ENCODE measurements around the gene NACAD. TPM values are rescaled to one million over a fixed set of nuclear protein-coding genes. Genes with fewer than 3 reads are reported as not detected.

NACAD gene
- total and polyA plus RNA-seq, 8 donors, result 0.31 to 3.5 (median 1.2) TPM

DNA sequence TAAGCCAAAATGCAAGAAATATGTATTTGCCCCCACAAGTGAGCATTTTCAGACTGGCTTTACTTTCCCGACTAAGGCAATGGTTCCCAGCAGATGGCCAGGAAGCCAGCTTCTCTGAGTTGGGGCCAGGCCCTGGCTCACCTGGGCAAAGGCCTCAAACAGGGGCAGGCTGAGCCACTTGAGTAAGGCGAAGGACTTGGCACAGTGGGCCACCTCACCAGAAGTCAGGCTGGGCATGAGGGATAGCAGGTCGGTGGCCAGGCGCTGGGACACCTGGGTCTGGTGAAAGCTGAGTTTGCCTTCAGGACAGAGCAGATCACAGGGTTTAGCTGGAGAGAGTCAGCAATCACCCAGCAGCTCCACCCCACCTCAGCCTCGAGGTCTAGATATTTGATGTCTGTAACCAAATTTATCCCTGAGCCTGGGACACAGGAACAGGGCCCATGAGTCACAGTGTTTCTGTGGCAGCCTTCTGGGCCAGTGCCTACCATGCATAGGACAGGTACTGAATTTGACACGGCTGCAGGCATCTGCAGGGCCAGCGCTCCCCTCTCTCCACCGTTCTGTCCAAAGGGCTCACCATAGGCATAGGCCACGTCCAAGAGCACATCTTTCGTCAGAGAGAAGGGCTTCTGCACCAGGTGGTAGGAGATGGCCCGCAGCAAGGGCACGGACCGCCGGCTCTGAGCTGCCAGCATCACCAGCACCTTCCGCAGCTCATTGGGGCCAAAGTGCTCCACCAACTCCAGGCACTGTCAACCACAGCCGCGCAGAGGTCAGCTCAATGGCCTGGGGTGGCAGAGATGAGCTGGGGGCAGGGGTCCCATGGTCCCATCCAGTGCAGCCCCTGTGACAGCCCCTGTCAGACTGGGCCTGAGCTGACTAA lies 15.4 kb upstream of the NACAD start:
- intact Hi-C loops (cut with DNase I), result no loop called here
- H3K4me3 ChIP-seq, result no peak overlapping the region
- H3K36me3 ChIP-seq, result peaks cover 14 to 98% (median 82%) of the 10 kb centered on the region in 3 donors
- H3K4me1 ChIP-seq, result peaks cover 0 to 6% (median 0%) of the 10 kb centered on the region in 3 donors
- no peak overlapping the region for H3K27ac ChIP-seq
- DNase-seq, result peak in 1 of 6 donors; percentile 69
- FAIRE-seq, result no peak
- 94 to 95% methylated on average over 17 of the region's 17 CpGs for WGBS, 2 donors
- ATAC-seq, result no peak
- TF ChIP-seq, protein P1, sequence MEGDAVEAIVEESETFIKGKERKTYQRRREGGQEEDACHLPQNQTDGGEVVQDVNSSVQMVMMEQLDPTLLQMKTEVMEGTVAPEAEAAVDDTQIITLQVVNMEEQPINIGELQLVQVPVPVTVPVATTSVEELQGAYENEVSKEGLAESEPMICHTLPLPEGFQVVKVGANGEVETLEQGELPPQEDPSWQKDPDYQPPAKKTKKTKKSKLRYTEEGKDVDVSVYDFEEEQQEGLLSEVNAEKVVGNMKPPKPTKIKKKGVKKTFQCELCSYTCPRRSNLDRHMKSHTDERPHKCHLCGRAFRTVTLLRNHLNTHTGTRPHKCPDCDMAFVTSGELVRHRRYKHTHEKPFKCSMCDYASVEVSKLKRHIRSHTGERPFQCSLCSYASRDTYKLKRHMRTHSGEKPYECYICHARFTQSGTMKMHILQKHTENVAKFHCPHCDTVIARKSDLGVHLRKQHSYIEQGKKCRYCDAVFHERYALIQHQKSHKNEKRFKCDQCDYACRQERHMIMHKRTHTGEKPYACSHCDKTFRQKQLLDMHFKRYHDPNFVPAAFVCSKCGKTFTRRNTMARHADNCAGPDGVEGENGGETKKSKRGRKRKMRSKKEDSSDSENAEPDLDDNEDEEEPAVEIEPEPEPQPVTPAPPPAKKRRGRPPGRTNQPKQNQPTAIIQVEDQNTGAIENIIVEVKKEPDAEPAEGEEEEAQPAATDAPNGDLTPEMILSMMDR (IDR thresholded peaks at IDR 0.05), result no peak
- H3K27me3 ChIP-seq, result no peaks in the 10 kb centered on the region
- no peaks in the 10 kb centered on the region for H3K9me3 ChIP-seq

DNA sequence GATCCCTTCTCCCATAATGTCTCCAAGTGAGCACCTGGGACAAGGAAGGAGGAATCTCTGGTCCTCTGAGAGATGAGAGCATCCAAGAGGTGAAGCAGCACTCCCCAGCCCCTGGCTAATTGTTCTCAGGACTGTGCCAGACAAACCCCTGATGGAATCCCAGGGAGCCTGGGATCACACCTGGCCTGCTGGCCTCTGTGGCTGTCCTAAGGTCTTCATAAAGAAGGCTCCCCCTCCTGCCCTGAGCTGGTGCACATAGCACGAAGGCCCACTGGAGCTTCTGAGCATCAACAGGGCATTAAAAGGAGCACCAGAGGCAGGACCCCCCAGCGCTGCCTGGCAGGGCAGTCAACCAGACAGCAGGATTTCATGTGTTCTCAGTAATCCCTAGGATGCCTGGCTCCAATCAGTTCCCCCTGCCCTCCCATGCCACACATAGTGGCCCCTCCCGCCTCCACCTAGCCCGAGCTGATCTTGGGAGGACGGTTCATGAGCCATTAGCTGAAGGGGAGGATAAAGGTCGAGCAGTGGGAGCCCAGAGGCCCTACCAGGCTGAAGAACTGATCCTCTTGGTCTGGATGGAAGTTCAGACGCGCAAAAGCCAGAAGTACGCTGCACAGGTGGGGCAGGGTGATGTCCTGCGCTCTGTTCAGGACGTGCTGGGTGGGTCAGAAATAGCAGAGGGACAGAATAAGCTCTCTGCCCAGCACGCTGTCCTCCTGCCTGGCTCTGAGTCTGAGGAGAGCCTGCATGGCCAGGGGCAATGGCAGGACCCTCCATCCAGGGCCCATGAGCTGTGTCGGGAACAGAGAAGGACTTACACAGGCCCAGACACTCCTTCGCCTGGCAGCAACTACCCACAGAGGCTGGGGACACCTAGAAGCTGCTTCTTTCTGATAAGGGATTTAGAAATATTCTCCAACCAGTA lies 14.3 kb upstream of the NACAD start:
- no peak for ATAC-seq
- Histone ChIP-seq H3K27me3 (no peaks in the 10 kb centered on the region), H3K9me3 (no peaks in the 10 kb centered on the region), H3K4me1 (no peaks in the 10 kb centered on the region), H3K27ac (no peak overlapping the region), H3K36me3 (peaks cover 14 to 87% (median 76%) of the 10 kb centered on the region in 3 donors), H3K4me3 (no peak overlapping the region)
- TF ChIP-seq, protein P1 (IDR thresholded peaks at IDR 0.05), result no peak
- intact Hi-C loops (cut with DNase I), result no loop called here
- no peak for FAIRE-seq
- DNase-seq, result no peak
- WGBS, 2 donors, result 85 to 96% methylated on average over 14 of the region's 14 CpGs

DNA sequence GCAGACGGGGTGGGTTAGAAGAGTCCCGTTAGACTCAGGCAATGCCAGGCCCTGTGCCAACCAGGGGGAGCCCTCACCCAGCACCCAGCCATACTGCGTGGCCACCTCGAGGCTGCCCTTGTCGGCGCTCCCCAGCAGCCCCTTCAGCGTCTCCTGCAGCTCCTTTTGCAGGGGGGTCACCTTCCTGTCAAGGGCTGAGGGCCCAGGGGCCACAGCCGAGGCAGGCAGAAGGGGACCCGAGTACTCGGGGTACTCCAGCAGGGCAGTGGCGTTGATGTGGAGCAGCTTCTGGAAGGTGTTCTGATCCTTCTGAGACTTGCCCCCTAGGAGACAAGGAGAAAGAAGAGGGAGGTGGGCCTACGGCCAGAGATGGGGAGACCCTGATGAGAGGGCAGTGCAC lies 13.0 kb upstream of the NACAD start:
- Histone ChIP-seq H3K27me3 (no peaks in the 10 kb centered on the region), H3K4me1 (no peaks in the 10 kb centered on the region), H3K27ac (no peak overlapping the region), H3K4me3 (no peak overlapping the region), H3K9me3 (no peaks in the 10 kb centered on the region), H3K36me3 (peaks cover 14 to 74% (median 64%) of the 10 kb centered on the region in 3 donors)
- peak in 1 of 6 donors; percentile 65 for DNase-seq
- TF ChIP-seq, protein P1 (IDR thresholded peaks at IDR 0.05), result no peak
- FAIRE-seq, result no peak
- WGBS, 2 donors, result 93% methylated on average over 12 of the region's 12 CpGs
- intact Hi-C loops (cut with DNase I), result no loop called here
- no peak for ATAC-seq

DNA sequence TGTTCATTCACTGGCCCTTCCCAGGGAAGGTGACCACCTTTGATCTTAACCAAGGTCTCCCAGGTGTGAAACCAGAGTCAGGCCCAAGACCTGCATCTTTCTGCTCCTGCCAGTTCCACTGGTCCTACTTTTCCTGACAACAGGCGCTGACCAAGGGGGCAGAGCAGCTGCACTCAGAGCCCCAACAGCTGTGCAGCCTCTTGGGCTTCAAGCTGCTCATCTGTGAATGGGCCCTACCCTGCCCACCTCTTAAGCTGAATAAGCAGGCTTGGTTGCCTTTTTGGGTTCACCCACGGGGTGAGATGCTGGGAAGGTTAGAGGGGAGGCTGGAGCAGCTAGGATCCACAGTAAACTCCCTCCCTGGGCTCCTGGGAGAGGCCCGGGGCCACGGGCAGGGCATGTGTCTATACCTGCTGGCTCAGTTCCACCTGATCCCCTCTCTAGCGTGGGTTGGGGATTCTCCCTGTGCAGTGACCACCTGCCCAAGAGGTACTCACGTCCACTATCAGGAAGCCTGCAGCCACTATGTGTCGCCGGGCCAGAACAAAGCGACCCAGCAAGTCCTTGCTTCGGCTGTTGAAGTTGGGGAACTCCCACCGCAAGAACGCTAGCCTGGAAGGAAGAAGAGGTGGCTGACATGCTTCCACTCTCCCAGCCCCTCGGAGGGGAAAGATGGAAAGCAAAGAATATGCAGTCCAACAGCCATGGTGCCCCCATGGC lies 12.2 kb upstream of the NACAD start:
- no peaks in the 10 kb centered on the region for H3K27me3 ChIP-seq
- H3K36me3 ChIP-seq, result peaks cover 14 to 66% (median 59%) of the 10 kb centered on the region in 3 donors
- no peaks in the 10 kb centered on the region for H3K9me3 ChIP-seq
- no peak for DNase-seq
- 91 to 93% methylated on average over 13 of the region's 13 CpGs for WGBS, 2 donors
- no peak overlapping the region for H3K4me3 ChIP-seq
- TF ChIP-seq, protein P1 (IDR thresholded peaks at IDR 0.05), result no peak
- FAIRE-seq, result no peak
- H3K27ac ChIP-seq, result no peak overlapping the region
- no peak for ATAC-seq
- no peaks in the 10 kb centered on the region for H3K4me1 ChIP-seq
- intact Hi-C loops (cut with DNase I), result no loop called here

All from pancreas (tissue), 10 donors.